Upper lobe of left lung (tissue), 6 donors: ENCODE data around the gene RIOX2. TPM values are rescaled to one million over a fixed set of nuclear protein-coding genes. Genes with fewer than 3 reads are reported as not detected.

ENCODE experiments used
- ATAC-seq, 2 donors: fragments of 200-7000 bp; cut with Tn5 transposase; one replicate each; pipeline ENCODE4 v1.9.1; 2022; ENCODE audit warnings: mild to moderate bottlenecking in 2 of 2, moderate library complexity in 2 of 2; ENCODE audit not compliant: low FRiP score in 2 of 2
- DNase-seq, 2 donors: peaks; one replicate each; pipeline ENCODE4 v3.0.0-alpha.2; 2019 to 2020
- H3K27ac ChIP-seq, 4 donors: fragments of 200-600 bp; sonication (generic); one replicate each; pipeline ENCODE4 v1.5.1; 2016 to 2019
- H3K27me3 ChIP-seq, 4 donors: fragments of 200-600 bp; sonication (generic); one replicate each; pipeline ENCODE4 v1.5.1; 2017 to 2019
- H3K36me3 ChIP-seq, 4 donors: fragments of 200-600 bp; sonication (generic); one replicate each; pipeline ENCODE4 v1.5.1; 2016 to 2019
- H3K4me1 ChIP-seq, 4 donors: fragments of 200-600 bp; sonication (generic); one replicate each; pipeline ENCODE4 v1.5.1; 2018 to 2019
- H3K4me3 ChIP-seq, 4 donors: fragments of 200-600 bp; sonication (generic); one replicate each; pipeline ENCODE4 v1.5.1; 2017 to 2019; ENCODE audit warnings: mild to moderate bottlenecking in 2 of 4, moderate library complexity in 1 of 4
- H3K9me3 ChIP-seq, 4 donors: fragments of 200-600 bp; sonication (generic); one replicate each; pipeline ENCODE4 v1.5.1; 2018 to 2019
- EP300 ChIP-seq, 4 donors: sonication (generic); formaldehyde crosslinking; IDR thresholded peaks; one replicate each; pipeline ENCODE4 v1.5.1; 2017; ENCODE audit warnings: antibody characterized with exemption in 4 of 4, control low read depth in 2 of 4
- POLR2A ChIP-seq, 4 donors: fragments of 450-650 bp; IDR thresholded peaks; one replicate each; pipeline ENCODE4 v1.5.1; 2016 to 2017; ENCODE audit warnings: antibody characterized with exemption in 4 of 4, mild to moderate bottlenecking in 2 of 4
- POLR2AphosphoS5 ChIP-seq, 2 donors: sonication (generic); formaldehyde crosslinking; IDR thresholded peaks; one replicate each; pipeline ENCODE4 v1.5.1; 2017; ENCODE audit warnings: antibody characterized with exemption in 2 of 2
- WGBS, 2 donors: methylation state at CpG; one replicate each; pipeline ENCODE4 v1.1.5; 2017 to 2018; 5-methylcytosine and 5-hydroxymethylcytosine counted together
- total RNA-seq, 6 donors: library from RNA; depleted of rRNA in 4 of 6; stranded (reverse); fragments of >200 nt in 4 of 6; gene quantifications; one replicate each; pipeline versions ENCODE4 v1.1.0 to v1.2.1, GENCODE V29; 2016 to 2021
- TF ChIP-seq, protein P1 (sequence below), 6 experiments: fragments of 450-650 bp in 4 of 6; fragments of 200-600 bp in 2 of 6; sonication (generic) in 2 of 6; IDR thresholded peaks; one replicate each; pipeline ENCODE4 v1.5.1; 2016 to 2019; ENCODE audit warnings: antibody characterized with exemption in 6 of 6
- donor health status: DM: no; HTN: no; CAD: no; lungs with moderate emphysema.
- donor health status: DM: no; HTN: yes; CAD: no; lungs with severe emphysema.

Gene RIOX2
- total RNA-seq, 6 donors from 2014 or later = 15.9 to 33.9 (median 21.4) TPM

DNA sequence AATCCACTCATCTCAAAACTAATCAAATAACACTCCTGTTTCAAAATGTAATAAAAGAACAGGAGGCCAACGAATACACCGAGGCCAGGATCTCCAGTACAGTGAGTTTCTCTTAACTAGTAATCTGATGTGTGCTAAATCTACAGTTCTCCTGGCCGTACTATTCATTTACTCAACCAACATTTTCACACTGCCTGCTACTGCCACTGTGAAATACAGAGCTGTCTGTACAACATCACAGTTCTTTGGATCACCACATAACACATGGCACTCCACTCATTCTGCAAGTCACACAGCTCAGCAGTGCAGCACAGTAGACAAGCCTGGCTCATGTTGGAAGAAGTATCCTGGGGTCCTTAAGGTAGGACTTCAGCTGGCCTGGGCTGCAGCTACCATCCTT lies 21.9 kb downstream of the RIOX2 start:
- TF ChIP-seq POLR2AphosphoS5 (IDR thresholded peaks at IDR 0.05) (no peak), POLR2A (IDR thresholded peaks at IDR 0.05) (no peak), EP300 (IDR thresholded peaks at IDR 0.05) (no peak)
- TF ChIP-seq, protein P1, sequence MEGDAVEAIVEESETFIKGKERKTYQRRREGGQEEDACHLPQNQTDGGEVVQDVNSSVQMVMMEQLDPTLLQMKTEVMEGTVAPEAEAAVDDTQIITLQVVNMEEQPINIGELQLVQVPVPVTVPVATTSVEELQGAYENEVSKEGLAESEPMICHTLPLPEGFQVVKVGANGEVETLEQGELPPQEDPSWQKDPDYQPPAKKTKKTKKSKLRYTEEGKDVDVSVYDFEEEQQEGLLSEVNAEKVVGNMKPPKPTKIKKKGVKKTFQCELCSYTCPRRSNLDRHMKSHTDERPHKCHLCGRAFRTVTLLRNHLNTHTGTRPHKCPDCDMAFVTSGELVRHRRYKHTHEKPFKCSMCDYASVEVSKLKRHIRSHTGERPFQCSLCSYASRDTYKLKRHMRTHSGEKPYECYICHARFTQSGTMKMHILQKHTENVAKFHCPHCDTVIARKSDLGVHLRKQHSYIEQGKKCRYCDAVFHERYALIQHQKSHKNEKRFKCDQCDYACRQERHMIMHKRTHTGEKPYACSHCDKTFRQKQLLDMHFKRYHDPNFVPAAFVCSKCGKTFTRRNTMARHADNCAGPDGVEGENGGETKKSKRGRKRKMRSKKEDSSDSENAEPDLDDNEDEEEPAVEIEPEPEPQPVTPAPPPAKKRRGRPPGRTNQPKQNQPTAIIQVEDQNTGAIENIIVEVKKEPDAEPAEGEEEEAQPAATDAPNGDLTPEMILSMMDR (IDR thresholded peaks at IDR 0.05) = no peak
- no peak overlapping the region for H3K27ac ChIP-seq
- ATAC-seq = no peak
- peaks cover 3 to 79% (median 25%) of the 10 kb centered on the region in 4 donors for H3K36me3 ChIP-seq
- WGBS, 2 donors = 82 to 84% methylated on average over 3 of the region's 3 CpGs
- no peak for DNase-seq
- H3K4me3 ChIP-seq = no peak overlapping the region
- no peaks in the 10 kb centered on the region for H3K9me3 ChIP-seq
- peaks cover 0 to 11% (median 0%) of the 10 kb centered on the region in 4 donors for H3K4me1 ChIP-seq
- no peaks in the 10 kb centered on the region for H3K27me3 ChIP-seq

DNA sequence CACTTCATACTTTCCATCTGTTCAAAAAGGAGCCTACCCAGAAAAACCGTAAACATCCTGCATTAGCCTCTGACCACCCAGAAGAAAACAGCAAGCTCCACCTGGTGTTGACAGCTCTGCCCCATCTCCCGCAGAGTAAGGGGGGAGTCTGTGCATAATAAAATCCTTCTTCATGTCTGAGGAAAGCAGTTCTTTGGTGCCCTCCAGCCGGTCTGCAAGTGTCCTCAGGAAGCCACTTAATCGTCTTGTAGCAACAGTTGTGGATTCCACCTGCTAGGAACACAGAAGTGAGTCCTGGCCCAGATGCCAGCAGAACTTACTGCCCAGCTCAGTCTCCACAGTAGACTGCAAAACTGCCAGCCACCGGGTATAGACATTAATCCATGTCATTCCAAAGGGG lies 22.5 kb downstream of the RIOX2 start:
- H3K4me3 ChIP-seq = no peak overlapping the region
- peaks cover 0 to 11% (median 0%) of the 10 kb centered on the region in 4 donors for H3K4me1 ChIP-seq
- H3K36me3 ChIP-seq = peaks cover 5 to 82% (median 29%) of the 10 kb centered on the region in 4 donors
- no peak overlapping the region for H3K27ac ChIP-seq
- no peaks in the 10 kb centered on the region for H3K27me3 ChIP-seq
- DNase-seq = no peak
- TF ChIP-seq EP300 (IDR thresholded peaks at IDR 0.05) = no peak
- TF ChIP-seq, protein P1 (IDR thresholded peaks at IDR 0.05) = no peak
- no peak for TF ChIP-seq POLR2AphosphoS5 (IDR thresholded peaks at IDR 0.05)
- TF ChIP-seq POLR2A (IDR thresholded peaks at IDR 0.05) = no peak
- no peak for ATAC-seq
- WGBS, 2 donors = 66 to 70% methylated on average over 5 of the region's 5 CpGs
- no peaks in the 10 kb centered on the region for H3K9me3 ChIP-seq

DNA sequence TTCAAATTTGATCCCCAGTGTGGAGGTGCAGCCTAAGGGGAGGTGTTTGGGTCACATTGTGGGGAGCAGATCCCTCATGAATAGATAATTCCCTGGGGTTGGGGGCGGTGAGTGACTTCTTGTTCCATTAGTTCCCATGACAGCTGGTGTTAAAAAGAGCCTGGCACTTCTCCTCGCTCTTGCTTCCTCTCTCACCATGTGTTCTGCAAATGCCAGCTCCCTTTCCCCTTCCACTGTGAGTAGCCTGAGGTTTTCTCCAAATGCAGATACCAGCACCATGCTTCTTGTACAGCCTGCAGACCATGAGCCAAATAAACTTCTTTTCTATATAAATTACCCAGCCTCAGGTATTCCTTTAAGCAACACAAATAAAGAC lies 23.1 kb downstream of the RIOX2 start:
- no peak overlapping the region for H3K27ac ChIP-seq
- no peaks in the 10 kb centered on the region for H3K27me3 ChIP-seq
- ATAC-seq (no peak), DNase-seq (no peak)
- H3K4me3 ChIP-seq = no peak overlapping the region
- no peak for TF ChIP-seq POLR2A (IDR thresholded peaks at IDR 0.05)
- no peak for TF ChIP-seq EP300 (IDR thresholded peaks at IDR 0.05)
- TF ChIP-seq, protein P1 (IDR thresholded peaks at IDR 0.05) = no peak
- no peak for TF ChIP-seq POLR2AphosphoS5 (IDR thresholded peaks at IDR 0.05)
- 89 to 92% methylated on average over 2 of the region's 2 CpGs for WGBS, 2 donors
- no peaks in the 10 kb centered on the region for H3K9me3 ChIP-seq
- H3K4me1 ChIP-seq = peaks cover 0 to 11% (median 0%) of the 10 kb centered on the region in 4 donors
- peaks cover 6 to 80% (median 32%) of the 10 kb centered on the region in 4 donors for H3K36me3 ChIP-seq

DNA sequence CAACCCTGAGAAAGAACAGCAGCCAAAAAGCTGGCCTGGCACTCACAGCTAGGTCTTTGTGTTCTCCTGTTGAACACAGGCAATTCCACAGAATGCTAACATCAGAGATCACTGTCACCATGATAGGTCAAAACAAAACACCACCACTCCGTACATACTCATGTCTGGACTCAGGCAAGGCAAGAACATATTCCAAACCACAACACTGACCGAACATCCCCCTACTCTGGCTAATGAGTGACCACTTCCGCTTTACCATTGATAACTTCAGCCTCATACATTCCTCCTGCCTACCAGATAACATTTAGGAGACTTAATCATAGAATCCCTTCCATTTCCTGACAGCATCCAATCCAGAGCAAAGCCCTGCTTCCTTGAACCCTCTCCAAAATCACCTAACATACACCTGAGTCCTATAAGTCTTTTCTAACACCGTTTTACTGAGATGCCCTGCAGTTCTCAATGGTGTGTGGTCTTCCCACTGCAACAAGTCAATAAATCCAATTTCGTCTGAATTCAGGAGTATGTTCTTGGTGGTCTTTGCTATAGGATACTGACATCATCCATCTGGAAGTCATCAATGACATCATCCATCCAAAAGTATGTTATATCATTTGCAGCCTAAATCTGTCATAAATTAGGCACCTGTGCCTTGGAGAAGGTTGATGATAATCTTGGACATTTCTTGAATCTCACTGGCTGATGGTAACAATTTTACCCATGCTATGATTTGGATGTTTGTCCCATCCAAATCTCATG lies 23.7 kb downstream of the RIOX2 start:
- 90 to 95% methylated on average over 5 of the region's 5 CpGs for WGBS, 2 donors
- peaks cover 6 to 80% (median 32%) of the 10 kb centered on the region in 4 donors for H3K36me3 ChIP-seq

More for the DNA sequence above, 23.7 kb downstream of the RIOX2 start:
- Histone ChIP-seq H3K4me3 (no peak overlapping the region), H3K27me3 (no peaks in the 10 kb centered on the region), H3K27ac (no peak overlapping the region), H3K9me3 (no peaks in the 10 kb centered on the region), H3K4me1 (peaks cover 0 to 11% (median 0%) of the 10 kb centered on the region in 4 donors)
- ATAC-seq = no peak
- no peak for DNase-seq
- TF ChIP-seq POLR2AphosphoS5 (IDR thresholded peaks at IDR 0.05) = no peak
- no peak for TF ChIP-seq POLR2A (IDR thresholded peaks at IDR 0.05)
- TF ChIP-seq, protein P1 (IDR thresholded peaks at IDR 0.05) = no peak
- no peak for TF ChIP-seq EP300 (IDR thresholded peaks at IDR 0.05)
